Non-pigmented ciliary epithelial cell (primary cell): ENCODE data around the gene MTIF3.

Experiments
- DNase-seq: peaks from one replicate; pipeline ENCODE4 v3.0.0-alpha.2; 2010; ENCODE audit warnings: low read depth

MTIF3 gene, protein sequence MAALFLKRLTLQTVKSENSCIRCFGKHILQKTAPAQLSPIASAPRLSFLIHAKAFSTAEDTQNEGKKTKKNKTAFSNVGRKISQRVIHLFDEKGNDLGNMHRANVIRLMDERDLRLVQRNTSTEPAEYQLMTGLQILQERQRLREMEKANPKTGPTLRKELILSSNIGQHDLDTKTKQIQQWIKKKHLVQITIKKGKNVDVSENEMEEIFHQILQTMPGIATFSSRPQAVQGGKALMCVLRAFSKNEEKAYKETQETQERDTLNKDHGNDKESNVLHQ

DNA sequence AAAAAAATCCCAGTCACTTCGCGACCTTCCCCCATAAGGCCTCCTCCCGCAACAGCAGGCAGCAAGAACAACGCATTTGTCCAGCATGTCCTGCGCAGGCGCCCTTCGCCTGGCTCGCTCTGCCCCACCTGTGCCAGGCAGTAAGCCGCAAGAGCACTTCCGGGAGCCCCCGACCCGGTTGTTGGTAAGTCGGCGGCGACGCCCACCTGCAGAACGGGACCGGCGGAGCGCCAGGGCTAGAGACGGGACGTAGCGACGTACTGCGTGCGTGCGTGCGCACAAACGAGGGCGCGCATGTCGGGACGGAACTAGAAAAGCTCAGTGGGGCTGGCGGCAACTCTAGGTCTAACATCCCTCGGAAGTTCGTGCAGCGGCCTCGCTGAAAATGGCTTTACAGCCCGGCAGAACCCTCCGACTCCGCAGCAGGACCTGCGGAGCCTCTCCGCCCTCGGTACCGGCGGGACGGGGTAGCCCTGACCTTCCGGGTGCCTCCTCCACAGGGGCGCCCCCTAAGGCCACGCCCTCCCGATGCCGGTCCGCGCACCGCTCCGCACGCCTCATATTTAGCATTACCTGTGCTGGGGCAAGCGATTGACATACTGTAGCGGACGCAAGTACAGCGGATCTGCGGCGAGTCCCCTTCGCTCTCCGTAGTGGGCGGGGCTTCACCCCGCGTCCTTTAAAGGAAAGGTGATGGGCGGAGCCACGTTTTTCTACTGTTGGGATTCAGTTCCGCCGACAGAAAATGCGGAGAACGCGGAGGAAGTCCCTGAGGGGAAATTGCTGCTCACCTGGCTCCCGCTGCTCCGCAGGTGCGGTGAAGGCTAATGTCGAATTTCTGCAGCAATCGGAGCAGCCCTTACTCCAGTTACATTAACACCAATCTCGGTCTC lies at the start of gene MTIF3:
MTIF3 (minus strand) TSS at position 629 of the 893 bp plus-strand sequence. CDS start 10,116 bp downstream, outside the sequence.
- peak; percentile 53 for DNase-seq

DNA sequence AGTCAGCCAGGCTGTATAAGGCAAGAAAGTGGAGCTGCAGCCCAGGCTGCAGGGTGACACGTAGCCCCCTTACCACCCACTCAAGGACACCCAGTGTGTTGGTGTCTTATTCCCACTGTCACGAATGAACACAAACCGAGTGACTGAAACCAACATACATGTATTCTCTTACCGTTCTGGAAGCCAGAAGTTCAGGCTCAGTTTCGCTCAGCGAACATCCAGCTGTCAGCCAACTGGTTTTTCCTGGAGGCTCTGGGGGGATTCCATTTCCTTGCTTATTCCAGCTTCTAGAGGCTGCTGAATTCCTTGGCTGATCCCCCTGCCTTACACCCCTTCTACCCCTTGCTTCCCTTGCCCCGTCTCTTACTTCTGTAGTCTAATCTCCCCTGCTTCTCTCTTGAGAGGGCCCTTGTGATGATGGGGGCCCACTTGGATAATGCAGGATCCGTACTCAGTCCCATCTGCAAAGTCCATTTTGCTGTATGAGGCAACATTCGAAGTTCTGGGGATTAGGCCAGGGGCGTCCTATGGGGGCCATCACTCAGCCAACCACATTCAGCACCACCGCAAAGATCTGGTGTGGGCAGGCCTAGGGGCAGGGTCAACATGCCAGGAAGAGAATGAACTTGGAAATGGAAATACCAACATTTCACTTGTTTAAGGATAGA lies 47.3 kb upstream of the MTIF3 start:
- DNase-seq: no peak

DNA sequence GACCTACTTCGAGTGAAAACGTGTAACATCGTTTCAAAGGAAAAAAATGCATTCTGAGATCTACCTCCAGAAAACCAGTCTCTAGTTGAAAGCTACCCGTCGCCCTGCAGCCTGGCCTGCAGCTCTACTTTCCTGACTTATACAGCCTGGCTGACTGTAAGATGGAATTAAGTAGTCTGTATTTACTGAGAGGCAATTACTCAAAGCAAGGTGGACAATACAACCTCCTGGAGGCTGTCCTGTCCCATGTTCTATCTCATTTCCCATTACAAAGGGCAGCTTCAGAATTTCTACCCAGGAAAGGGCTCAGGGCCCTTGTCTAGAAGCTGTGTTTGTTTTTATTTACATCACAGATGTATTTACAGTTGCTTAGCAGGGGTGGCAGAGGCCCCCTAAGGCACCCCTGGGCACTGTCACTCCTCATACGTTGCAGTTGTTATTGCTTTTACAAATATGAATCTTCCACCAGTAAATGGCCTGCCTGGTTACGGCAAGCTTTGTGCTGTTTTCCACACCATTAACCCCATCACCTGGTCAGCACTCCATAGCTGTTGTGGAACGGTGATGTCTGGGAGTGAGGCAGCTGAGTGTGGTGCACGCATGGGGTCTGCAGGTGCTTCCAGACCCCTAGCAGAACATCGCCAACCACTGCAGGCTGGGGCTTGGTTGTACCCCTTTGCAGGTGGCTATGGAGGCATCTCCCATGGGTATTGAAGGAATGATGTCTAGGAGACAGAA lies 46.3 kb upstream of the MTIF3 start:
- DNase-seq: no peak

DNA sequence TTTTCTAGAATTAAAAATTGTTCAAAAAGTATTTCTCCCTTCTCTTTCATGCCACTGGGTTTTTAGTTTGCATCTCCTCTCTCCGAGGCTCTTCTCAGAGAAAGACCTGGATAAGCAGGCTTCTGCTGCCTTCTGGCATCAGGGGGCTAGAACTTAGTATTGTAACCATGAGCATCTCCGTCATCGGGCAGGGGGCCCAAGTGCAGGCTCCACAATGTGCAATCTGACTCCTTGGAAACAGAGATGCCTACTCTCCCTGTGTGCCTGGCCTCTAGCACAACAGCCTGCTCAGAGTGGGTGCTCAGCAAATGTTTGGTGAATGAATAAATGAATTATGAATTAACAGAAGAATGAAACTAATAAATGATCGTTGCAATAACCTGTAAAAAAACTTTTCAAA lies 45.6 kb upstream of the MTIF3 start:
- DNase-seq: no peak

DNA sequence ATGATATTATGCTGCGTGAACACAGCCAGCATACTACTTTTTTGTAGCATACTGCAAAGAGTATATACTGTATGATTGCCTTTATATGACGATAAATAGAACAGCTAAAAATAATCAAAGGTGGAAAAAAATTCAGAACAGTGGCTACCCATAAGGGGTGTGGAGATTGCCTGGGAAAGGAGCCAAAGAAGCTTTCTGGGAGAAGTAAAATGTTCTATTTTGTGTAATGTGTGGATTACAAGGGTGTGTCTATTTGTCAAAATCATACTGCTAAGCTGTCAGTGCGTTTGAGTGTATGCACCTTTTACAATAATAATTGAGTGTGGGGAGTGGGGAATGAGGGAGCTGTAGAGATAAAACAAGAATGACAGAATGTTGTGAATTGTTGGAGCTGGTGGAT lies 45.2 kb upstream of the MTIF3 start:
- DNase-seq: no peak

DNA sequence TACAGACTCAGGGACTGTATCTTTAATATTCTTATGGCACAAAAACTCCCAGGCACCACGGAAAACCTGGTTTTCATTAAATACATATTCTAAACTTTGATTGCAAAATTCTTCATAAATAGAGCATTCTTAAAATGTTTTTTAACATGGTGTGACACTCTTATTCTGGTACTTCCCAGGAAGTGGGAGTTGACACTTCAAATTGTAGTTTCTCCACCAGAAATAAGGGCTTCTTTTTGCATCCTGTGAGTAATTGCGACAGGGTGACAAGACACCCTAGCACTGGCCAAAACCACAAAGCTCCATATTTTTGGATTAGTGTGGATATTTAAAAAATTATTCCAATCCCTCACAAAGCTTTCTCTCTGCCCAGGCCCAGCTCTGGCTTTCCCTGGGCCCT lies 43.6 kb upstream of the MTIF3 start:
- no peak for DNase-seq

DNA sequence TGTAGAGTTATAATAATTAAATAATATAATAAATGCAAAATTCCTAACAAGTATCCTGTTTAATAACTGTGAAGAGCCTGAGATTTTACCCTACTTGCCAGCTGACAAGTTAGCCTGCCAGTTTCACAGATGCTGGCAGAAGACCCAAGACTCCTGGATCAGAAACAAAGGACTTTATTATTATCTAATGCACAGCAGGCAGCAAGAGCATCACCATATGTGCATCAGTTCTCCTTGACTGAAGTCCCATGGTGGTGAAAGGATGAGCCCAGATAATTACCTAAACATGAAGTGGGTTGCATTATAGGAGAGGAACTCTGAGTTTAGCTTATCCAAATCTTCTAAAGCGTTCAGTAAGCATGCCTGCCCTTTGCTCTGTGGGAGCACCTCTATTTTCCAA lies 39.1 kb upstream of the MTIF3 start:
- no peak for DNase-seq

DNA sequence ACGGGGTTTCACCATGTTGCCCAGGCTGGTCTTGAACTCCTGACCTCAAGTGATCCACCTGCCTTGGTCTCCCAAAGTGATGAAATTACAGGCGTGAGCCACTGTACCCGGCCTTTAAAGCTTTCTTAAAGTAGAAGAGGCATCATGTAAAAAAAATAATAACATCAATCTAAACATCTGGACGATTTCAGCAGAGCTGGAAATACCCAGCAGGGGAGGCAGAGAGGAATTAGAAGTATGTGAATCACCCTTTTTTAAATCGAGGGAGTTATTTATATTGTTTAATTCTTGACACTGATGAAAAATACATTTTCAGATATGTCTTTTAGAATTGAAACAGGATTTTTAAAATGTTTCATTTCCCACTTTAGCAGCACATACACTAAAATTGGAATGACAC lies 37.4 kb upstream of the MTIF3 start:
- DNase-seq: no peak

DNA sequence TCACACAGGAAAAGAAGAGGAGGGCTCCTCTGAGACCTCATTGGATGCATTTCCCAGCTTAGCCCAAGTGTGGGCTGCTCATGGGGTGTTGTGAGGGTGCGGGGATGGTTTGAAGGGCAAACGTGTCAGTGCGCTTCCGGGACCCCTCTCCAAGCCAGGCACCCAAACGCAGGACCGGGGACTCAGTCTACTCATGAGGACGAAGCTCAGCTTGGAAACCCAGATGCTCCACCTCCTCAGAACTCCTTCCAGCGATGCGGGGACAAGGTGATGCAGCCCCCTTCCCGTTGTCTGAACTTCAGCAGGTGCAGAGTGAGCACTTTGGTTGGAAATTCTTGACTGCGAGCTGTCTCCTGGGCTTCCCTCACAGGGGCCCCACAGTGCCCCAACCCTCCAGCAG lies 33.1 kb upstream of the MTIF3 start:
- DNase-seq: no peak

DNA sequence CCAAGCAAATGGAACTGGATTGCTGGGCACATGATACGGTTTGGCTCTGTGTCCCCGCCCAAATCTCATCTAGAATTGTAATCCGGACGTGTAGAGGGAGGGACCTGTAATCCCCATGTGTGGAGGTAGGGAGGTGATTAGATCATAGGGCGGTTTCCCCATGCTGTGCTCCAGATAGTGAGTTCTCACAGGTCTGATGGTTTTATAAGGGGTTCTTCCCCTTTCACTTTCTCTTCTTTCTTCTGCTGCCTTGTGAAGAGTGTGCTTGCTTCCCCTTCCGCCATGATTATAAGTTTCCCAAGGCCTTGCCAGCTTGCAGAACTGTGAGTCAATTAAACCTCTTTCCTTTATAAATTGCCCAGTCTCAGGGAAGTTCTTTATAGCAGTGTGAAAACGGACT lies 32.6 kb upstream of the MTIF3 start:
- no peak for DNase-seq

DNA sequence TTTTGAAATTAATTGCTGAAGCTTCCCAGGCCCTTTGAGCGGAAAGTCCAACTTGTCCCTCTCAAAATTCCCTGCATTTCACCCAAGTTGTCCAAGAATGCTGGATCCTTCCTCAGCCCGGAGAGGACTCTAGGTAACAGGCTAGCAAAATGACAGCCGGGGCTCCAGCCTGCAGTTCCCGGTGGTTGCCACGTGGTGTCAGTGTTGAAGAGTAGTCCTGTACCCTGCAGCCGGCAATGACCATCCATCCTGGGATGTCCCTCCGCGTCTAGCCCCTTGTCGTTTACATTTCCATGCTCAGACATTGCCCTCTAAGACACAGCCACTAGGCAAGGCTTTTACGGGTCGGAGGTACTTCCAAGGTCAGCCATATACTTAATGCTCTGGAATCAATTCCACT lies 31.4 kb upstream of the MTIF3 start:
- no peak for DNase-seq

DNA sequence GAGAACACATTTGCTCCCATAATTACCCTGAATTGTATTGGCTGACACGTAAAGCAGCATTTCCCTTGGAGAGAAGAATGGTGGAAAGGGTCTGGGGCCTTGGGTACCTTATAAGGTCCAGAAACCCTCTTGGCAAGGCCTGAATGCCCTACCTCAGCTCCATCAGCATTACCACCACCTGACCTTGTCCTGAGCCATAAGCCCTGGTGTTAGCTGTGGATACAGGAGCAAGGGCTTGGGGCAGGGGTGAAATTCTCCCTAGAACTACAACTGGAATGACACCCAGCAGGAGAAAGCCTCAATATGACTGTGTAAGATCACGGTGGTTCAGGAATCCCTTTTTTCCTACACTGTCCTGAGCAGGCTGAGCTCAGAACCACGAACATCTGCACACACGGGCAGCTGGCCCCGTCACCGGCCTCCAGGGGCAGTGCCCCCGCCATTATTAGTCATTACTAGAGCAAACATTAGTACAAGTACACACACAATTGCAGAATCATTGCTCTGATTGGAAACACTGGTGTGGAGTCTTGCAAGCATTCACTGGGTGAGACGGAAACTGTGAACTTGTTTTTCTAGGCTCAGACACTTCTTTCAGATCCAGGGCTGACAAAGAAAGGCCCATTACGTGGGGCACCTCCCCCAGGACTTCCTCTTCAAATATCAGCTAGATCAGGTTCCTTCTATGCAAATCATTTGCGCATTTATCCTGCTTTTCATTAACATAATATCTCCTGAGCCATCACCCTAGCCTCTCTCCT lies 26.8 kb upstream of the MTIF3 start:
- no peak for DNase-seq

DNA sequence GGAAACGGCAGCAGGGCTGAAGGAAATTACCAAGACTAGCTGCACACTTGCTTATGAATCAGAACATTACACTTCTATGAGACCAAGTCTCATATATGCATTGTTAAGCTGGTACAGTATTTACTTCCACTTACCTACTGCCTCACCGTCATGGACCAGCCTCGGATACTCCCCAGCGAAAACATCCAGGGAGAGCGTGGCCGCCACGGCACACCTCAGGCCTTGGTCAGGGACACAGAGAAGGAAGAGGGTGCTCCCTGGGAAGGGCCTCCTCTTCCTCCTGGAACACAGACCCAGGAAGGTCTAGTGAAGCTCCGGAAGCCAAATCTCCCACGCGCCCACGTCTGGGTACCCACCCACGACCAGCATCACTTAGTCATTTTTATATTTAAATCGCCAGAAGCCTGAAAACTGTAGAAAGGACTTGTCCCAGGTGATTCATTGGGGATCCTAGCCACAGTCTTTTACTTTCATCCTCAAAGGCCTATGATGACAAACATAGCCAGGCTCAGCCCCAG lies 24.4 kb upstream of the MTIF3 start:
- DNase-seq: no peak

DNA sequence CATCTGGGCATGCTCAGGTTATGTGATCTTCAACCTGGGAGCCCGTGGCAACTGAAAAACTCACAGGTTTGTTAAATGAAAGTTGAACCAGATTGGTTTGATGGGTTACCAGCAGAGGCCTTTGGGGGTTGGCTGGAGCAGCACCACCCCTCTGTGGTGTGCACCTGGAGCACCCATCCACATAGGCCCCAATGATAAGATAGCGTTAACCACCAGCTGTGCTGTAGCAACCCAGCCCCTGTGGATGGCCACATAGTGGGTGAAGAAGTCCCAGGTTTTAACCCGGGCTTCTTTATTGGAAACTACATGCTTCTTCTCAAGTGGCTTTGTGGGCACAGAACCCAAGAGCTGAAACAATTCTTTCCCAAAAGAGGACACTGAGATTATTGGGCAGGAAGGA lies 22.6 kb upstream of the MTIF3 start:
- DNase-seq: no peak

DNA sequence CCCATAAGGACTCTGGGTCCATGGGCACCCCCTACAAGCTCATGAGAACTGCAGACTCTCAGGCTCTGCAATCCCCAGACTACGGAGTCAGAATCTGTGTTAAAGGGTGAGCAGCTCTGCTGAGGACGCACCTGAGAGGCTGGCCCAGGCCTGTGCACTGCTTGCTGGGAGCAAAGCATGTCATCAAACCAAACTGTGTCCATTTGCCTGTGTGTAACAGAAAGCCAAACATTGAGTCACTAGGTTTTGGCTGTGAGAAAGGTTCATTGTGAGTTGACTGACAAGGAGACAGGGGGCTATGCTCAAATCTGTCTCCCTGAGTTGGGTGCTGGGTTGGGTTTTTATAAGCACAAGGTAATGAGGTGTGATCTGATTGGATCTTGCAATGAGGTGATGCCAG lies 22.1 kb upstream of the MTIF3 start:
- no peak for DNase-seq

DNA sequence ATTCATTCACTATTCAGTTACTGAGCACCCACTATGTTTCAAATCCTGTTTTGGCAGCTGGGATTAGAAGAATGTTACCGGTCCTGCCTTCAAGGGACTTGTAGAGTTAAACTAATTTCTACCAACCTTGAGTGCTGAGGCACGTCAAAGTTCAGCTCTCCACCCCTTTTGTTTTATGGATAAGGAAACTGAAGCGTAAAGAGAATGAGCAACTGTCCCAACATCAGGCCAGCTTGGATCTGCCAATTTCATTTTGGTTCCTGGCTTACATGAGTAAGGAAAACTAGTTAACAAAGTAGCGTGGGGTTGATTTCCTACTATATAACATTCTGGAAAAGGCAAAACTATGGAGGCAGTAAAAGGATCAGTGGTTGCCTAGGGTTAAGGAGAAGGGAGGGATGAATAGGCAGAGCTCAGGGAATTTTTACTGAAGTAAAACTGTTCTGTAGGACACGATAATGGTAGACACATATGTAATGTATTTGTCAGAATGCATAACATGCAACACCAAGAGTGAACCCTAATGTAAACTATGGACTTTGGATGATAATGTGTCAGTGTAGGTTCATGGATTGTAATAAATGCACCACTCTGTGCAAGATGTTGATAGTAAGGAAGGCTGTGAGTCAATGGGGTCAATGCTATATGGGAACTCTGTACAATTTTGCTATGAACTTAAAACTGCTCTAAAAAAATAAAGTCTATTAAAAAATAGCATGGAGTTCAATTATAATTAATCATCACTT lies 19.9 kb upstream of the MTIF3 start:
- DNase-seq: no peak

DNA sequence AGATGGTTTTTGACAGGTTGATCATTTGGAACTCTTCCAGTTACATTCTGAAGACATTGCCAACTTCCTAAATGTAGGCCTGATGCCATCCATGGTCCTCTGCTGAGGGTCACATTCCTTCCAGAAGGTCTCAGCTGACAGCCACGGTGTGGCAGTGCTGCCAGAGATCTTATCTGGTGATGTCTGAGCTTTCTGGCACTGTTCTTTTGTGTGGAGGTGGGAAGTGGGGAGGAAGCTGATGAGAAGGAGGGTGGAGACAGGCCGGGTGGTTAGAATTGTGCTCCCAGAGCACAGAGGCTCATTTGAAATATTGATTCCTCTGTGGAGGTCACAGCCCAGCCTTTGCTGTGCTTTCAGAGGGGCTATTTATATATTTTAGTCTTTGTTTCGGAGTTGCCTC lies 16.1 kb upstream of the MTIF3 start:
- DNase-seq: no peak

DNA sequence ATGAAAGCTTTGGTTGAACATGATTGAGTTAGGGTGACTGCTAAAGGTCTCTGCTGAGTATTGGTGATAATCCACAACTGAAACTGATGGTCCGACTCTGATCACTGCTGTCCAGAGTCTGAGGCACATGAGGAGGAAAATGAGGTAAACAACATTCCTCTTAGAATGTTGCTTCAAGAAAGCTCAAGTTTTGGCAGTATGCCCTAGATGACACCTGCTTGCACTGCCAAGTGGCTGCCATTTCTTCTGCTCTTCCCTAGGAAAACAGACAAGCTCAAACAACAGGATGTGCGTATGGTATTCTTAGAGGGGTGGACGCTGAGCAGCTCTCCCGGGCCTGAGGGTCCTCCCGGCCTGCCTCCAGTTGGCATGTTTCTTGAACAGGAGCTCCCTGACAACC lies 15.2 kb upstream of the MTIF3 start:
- DNase-seq: no peak

DNA sequence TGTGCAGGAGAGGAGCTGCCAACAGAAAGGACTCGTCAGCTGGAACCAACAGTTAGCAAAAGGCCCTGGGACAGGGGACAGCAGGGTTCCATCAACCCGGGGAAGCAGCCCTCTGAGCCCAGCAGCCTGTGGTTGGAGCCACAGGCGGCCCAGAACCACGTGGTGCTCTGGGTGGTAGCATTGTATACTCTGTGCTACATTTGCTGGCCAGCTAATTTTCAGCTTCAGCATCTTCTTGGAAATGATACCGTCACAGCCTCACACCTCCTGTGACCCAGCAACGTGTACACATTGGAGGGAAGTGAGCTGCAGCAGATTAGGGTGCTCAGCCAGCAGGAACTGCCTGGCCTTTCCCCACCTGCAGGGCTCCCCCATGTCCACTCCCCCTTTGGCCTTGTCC lies 13.1 kb upstream of the MTIF3 start:
- no peak for DNase-seq

DNA sequence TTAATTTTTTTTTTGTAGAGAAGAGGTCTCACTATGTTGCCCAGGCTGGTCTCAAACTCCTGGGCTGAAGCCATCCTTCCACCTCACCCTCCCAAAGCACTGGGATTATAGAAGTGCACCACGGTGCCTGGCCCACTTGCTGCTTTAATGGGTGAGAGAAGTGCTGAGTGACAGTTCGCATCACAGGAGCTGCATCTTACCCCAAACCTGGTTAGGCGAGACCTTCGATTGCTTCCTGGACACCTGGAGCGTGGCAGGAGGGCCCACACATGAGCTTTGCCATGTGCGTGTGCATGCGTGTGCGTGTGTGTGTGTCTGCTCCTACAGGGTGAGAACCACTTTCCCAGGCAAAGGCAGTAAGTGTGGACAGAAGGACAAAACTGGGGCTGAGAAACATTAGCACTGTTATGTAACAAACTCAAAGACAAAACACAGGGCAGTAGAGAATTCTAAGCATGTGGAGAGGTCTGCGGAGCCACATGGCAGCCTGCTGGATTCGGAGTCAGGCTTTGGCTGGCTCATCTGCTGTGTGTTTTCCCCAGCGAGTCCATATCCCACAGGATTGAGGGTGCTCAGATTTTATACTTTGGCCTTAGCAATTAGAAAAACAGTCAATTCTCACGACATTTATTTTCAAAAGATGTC lies 11.7 kb upstream of the MTIF3 start:
- no peak for DNase-seq
